Lower leg skin (tissue), 3 donors: ENCODE results near the gene STK24.

ENCODE experiments used
- POLR2A ChIP-seq, 2 donors: fragments of 450-650 bp; IDR thresholded peaks; one replicate each; pipeline ENCODE4 v1.6.1; 2016 to 2017; ENCODE audit warnings: antibody characterized with exemption in 2 of 2, mild to moderate bottlenecking in 1 of 2, moderate library complexity in 1 of 2
- TF ChIP-seq, protein P1 (sequence below), 3 donors: fragments of 450-650 bp; IDR thresholded peaks; one replicate each; pipeline ENCODE4 v1.5.1; 2016; ENCODE audit warnings: antibody characterized with exemption in 3 of 3, mild to moderate bottlenecking in 3 of 3, moderate library complexity in 2 of 3

DNA sequence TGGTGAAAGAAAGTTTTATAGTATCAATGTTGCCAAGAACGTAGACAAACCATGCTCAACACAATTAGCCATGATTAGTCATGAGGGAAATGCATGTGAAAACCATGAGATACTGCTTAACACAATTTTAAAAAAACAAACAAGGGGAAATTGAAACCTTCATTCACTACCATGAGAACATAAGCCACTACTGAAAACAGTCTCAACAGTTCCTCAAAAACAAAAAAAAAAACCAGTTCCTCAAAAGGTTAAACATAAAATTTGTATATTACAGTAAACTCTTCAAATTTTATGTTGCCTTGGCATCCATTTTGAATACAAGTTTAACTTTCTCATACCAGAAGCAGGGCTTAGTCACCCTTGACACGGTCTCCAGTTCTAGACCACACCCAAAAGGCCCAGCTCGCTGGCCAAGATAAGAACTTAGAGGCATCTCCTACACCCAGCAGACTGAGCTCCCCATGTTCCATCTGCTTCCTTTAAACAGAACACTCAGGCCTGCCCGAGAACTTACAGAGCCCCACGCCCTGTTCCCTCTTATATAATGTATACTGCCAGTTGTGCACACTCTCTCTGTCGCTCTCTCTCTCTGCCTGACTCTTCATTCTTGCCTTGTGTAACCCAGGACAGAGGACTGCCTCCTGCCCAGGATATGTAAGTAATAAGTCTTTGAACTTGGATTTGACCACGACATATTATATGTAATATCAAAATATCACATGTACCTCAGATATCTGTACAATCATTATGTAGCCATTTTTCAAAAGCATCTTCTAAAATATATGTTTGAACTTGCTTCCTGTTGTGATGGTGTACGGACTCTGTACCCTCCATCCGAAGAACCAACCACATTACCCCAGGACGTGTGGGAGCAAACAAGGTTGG is 67.4 kb downstream of the STK24 start:
- TF ChIP-seq, protein P1, sequence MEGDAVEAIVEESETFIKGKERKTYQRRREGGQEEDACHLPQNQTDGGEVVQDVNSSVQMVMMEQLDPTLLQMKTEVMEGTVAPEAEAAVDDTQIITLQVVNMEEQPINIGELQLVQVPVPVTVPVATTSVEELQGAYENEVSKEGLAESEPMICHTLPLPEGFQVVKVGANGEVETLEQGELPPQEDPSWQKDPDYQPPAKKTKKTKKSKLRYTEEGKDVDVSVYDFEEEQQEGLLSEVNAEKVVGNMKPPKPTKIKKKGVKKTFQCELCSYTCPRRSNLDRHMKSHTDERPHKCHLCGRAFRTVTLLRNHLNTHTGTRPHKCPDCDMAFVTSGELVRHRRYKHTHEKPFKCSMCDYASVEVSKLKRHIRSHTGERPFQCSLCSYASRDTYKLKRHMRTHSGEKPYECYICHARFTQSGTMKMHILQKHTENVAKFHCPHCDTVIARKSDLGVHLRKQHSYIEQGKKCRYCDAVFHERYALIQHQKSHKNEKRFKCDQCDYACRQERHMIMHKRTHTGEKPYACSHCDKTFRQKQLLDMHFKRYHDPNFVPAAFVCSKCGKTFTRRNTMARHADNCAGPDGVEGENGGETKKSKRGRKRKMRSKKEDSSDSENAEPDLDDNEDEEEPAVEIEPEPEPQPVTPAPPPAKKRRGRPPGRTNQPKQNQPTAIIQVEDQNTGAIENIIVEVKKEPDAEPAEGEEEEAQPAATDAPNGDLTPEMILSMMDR (IDR thresholded peaks at IDR 0.05) = no peak
- TF ChIP-seq POLR2A (IDR thresholded peaks at IDR 0.05) = no peak
